K562 (cell line): ENCODE data around the gene ST3GAL5. TPM values are rescaled to one million over a fixed set of nuclear protein-coding genes. Genes with fewer than 3 reads are reported as not detected.
A peak's percentile ranks its signal among the peaks of the same experiment; 100 is the strongest.

Source experiments
- BACH1 ChIP-seq: fragments of 200-800 bp; sonication (Bioruptor generic); IDR thresholded peaks from 2 replicates; pipeline ENCODE4 v1.6.1; 2016; ENCODE audit warnings: missing genetic modification characterization, missing compliant biosample characterization
- CREB5 ChIP-seq: fragments of 250-450 bp; sonication (Bioruptor Pico); IDR thresholded peaks from 2 replicates; pipeline ENCODE4 v1.5.0; 2020; ENCODE audit warnings: mild to moderate bottlenecking
- ETV6 ChIP-seq, 3 experiments: fragments of 150-350 bp in 1 of 3; sonication (generic) in 1 of 3; formaldehyde crosslinking in 1 of 3; IDR thresholded peaks; 2 replicates each; pipeline versions ENCODE4 v1.6.1 to v1.8.0; 2014 to 2022; ENCODE audit warnings: borderline replicate concordance in 2 of 3, low read depth in 2 of 3, antibody characterized with exemption in 1 of 3, low read length in 1 of 3, mild to moderate bottlenecking in 1 of 3, missing genetic modification reagents in 1 of 3
- FOXO4 ChIP-seq: fragments of 450-650 bp; formaldehyde crosslinking; IDR thresholded peaks from 2 replicates; pipeline ENCODE4 v1.4.0; 2020; ENCODE audit warnings: mild to moderate bottlenecking, moderate library complexity
- GMEB1 ChIP-seq: fragments of 250-450 bp; sonication (Bioruptor Pico); IDR thresholded peaks from 2 replicates; pipeline ENCODE4 v1.4.0; 2020; ENCODE audit warnings: mild to moderate bottlenecking
- MAX ChIP-seq: sonication (generic); formaldehyde crosslinking; IDR thresholded peaks from 2 replicates; pipeline ENCODE4 v1.9.0; 2022; ENCODE audit warnings: mild to moderate bottlenecking, missing genetic modification reagents
- MXD1 ChIP-seq: fragments of 250-450 bp; sonication (Bioruptor Pico); IDR thresholded peaks from 2 replicates; pipeline ENCODE4 v1.8.0; 2021; ENCODE audit warnings: borderline replicate concordance, mild to moderate bottlenecking, moderate library complexity; ENCODE audit not compliant: poor library complexity, severe bottlenecking
- TAF15 ChIP-seq: fragments of 200-400 bp; formaldehyde crosslinking; IDR thresholded peaks from 2 replicates; pipeline ENCODE4 v1.6.1; 2017; ENCODE audit warnings: mild to moderate bottlenecking, low read depth, low read length, moderate library complexity
- TEAD4 ChIP-seq, 2 experiments: sonication (generic) in 1 of 2; formaldehyde crosslinking in 1 of 2; IDR thresholded peaks; 2 replicates each; pipeline versions ENCODE4 v1.6.1 to v1.8.0; 2012 to 2022; ENCODE audit warnings: borderline replicate concordance in 1 of 2, inconsistent platforms in 1 of 2, low read length in 1 of 2, mild to moderate bottlenecking in 1 of 2, missing genetic modification reagents in 1 of 2
- TRIM28 ChIP-seq: fragments of 450-650 bp; IDR thresholded peaks from 2 replicates; pipeline ENCODE4 v1.6.1; 2017
- ZNF212 ChIP-seq: fragments of 450-650 bp; formaldehyde crosslinking; IDR thresholded peaks from 2 replicates; pipeline ENCODE4 v1.4.0; 2020; ENCODE audit warnings: mild to moderate bottlenecking
- ZNF354B ChIP-seq: fragments of 250-450 bp; sonication (Bioruptor Pico); IDR thresholded peaks from 2 replicates; pipeline ENCODE4 v1.4.0; 2020
- ZNF518B ChIP-seq: fragments of 250-450 bp; sonication (Bioruptor Pico); IDR thresholded peaks from 2 replicates; pipeline ENCODE4 v1.5.0; 2021; ENCODE audit warnings: mild to moderate bottlenecking, moderate library complexity
- ZNF551 ChIP-seq: fragments of 250-450 bp; sonication (Bioruptor Pico); IDR thresholded peaks from 2 replicates; pipeline ENCODE4 v1.5.0; 2021; ENCODE audit warnings: mild to moderate bottlenecking, moderate library complexity
- ZNF561 ChIP-seq: fragments of 450-650 bp; formaldehyde crosslinking; conservative IDR thresholded peaks from 2 replicates; pipeline ENCODE4 v1.4.0; 2020; ENCODE audit warnings: mild to moderate bottlenecking, moderate library complexity
- ZNF76 ChIP-seq: fragments of 250-450 bp; sonication (Bioruptor Pico); IDR thresholded peaks from 2 replicates; pipeline ENCODE4 v1.4.0; 2020; ENCODE audit warnings: mild to moderate bottlenecking, moderate library complexity, borderline replicate concordance
- ZNF766 ChIP-seq: fragments of 200-800 bp; sonication (Bioruptor generic); conservative IDR thresholded peaks from 2 replicates; pipeline ENCODE4 v1.6.1; 2016; ENCODE audit warnings: missing genetic modification characterization, missing compliant biosample characterization
- polyA plus RNA-seq, 8 experiments: library from polyadenylated mRNA; depleted of rRNA in 4 of 8; stranded (reverse) in 5 of 8; unstranded in 3 of 8; fragments of >200 nt; fragmentation: Nextera tagmentation in 2 of 8; fragmentation: Illumina TruSeq in 1 of 8; extraction: Ambion mirVana in 2 of 8; extraction: Trizol in 1 of 8; gene quantifications; 2 replicates each; pipeline versions ENCODE4 v1.2.1 to v1.2.3, GENCODE V29; 2011 to 2014; ENCODE audit warnings: inconsistent platforms in 1 of 8, missing spikeins in 1 of 8
- total RNA-seq, 7 experiments: library from RNA; depleted of rRNA in 6 of 7; stranded (reverse); fragments of >200 nt in 6 of 7; fragmentation: Illumina TruSeq in 2 of 7; extraction: Trizol in 2 of 7; gene quantifications; 2 replicates each; pipeline versions ENCODE4 v1.2.1 to v1.2.3, GENCODE V29; 2011 to 2021; ENCODE audit warnings: low replicate concordance in 1 of 7

The ST3GAL5 gene
- total and polyA plus RNA-seq, 9 of the 15 experiments (the other 6 are each of a cell fraction or from before 2014, with no cell fraction given): 1.6 to 10.0 (median 4.2) TPM

GRCh38 chr2:85890522-85891176 is 1.9 kb upstream of the ST3GAL5 start (continued):
- TF ChIP-seq ETV6 (IDR thresholded peaks at IDR 0.05; ENCODE audit: borderline replicate concordance in 1 of 2, low read depth in 2 of 2, low read length in 1 of 2) (no peak), ETV6 (CRISPR knock-in tag; IDR thresholded peaks at IDR 0.05; ENCODE audit: borderline replicate concordance) (no peak), ZNF76 (no peak), MAX (no peak), CREB5 (CRISPR knock-in tag) (peak; percentile 42; the same call in 1 of the 2 replicates), TAF15 (no peak), GMEB1 (peak; percentile 55), BACH1 (tag) (peak; percentile 63; the same call in 1 of the 2 replicates), ZNF212 (CRISPR knock-in tag) (no peak), TRIM28 (no peak), TEAD4 (IDR thresholded peaks at IDR 0.05; ENCODE audit: low read length) (peak; percentile 86), TEAD4 (CRISPR knock-in tag; IDR thresholded peaks at IDR 0.05; ENCODE audit: borderline replicate concordance) (no peak), ZNF354B (CRISPR knock-in tag) (no peak), ZNF766 (CRISPR knock-in tag) (peak; percentile 86), ZNF551 (CRISPR knock-in tag) (no peak), MXD1 (CRISPR knock-in tag) (no peak), ZNF561 (CRISPR knock-in tag) (no peak; the same call in 1 of the 2 replicates), ZNF518B (CRISPR knock-in tag) (no peak), FOXO4 (CRISPR knock-in tag) (peak; percentile 63; the same call in 1 of the 2 replicates)
